ENCODE measurements around the gene TRPM2.

- TF ChIP-seq CTCF (IDR thresholded peaks at IDR 0.05; ENCODE audit: control extremely low read depth in 1 of 3, insufficient read depth in 1 of 3, low read depth in 1 of 3, low read length in 3 of 3) (no peak), EZH2 (IDR thresholded peaks at IDR 0.05; ENCODE audit: low read depth, low read length, severe bottlenecking) (no peak), POLR2A (IDR thresholded peaks at IDR 0.05; ENCODE audit: control extremely low read depth in 1 of 2, low read depth in 2 of 2, low read length in 2 of 2) (no peak), SP2 (IDR thresholded peaks at IDR 0.05; ENCODE audit: low read length) (no peak), TEAD4 (IDR thresholded peaks at IDR 0.05; ENCODE audit: low read depth, low read length) (no peak)
These were observed 46.8 kb downstream of the TRPM2 start for GRCh38 chr21:44399955-44400790.

All from H1 (cell line).